Posterior cingulate gyrus (tissue), 11 donors: ENCODE results near the gene UPP2.
A peak's percentile ranks its signal among the peaks of the same experiment; 100 is the strongest.

Experiments
- DNase-seq, 10 donors: peaks; one replicate each; pipeline versions ENCODE4 v3.0.0 to v3.0.0-alpha.2; 2020 to 2021; ENCODE audit warnings: mixed read lengths in 3 of 10
- intact Hi-C: fragments of 100-400 bp; cut with DNase I; formaldehyde crosslinking; loops from one replicate; pipeline ENCODE4 v1.15.1; 2023

The UPP2 gene

GRCh38 chr2:158135096-158135495 is 33.4 kb downstream of the UPP2 start:
- intact Hi-C loops, result no loop called here
- DNase-seq, result no peak

- DNase-seq, result peak in 3 of 10 donors; percentile 18 to 70 (median 34)
- intact Hi-C loops, result no loop called here
Observed at GRCh38 chr2:158138255-158138654, 36.6 kb downstream of the UPP2 start.

DNA sequence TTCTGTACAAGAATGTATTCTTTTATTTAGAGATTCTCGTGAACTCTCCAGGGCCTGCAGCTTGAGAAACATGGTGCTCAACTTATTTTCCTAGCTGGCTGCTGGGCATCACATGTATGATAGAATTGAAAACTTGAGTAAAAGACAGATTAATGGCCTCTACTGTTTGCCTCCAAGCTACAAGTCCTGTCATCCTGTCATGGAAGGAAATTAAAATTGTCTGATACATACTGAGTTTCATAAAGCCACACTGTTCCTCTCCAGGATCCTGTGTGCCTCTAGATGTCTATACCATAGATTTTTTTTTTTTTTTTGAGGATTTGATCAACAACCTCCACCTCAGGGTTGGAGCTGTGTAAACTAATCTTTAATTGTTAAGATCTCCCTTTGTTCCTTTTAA is 38.5 kb downstream of the UPP2 start:
- intact Hi-C loops, result no loop called here
- DNase-seq, result no peak

DNA sequence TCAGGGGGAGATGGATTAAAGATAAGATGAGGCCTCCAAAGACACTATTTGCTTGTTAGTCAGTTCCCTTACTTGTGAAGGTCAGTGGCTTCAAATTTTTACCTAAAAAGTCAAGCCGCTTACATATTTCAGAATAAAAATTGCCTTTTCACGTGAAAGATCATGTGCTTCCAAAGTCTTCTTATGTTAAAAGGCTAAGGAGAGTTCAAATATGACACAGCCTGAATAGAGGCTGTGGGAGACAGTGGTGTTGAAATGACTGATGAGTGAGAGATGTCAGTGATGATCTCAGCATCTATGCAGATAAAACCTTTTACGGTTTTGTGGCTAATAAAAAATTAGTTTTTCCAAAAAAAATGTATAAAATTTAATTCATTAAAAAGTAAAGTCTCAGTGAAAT is 40.5 kb downstream of the UPP2 start:
- DNase-seq, result no peak
- intact Hi-C loops, result no loop called here

DNA sequence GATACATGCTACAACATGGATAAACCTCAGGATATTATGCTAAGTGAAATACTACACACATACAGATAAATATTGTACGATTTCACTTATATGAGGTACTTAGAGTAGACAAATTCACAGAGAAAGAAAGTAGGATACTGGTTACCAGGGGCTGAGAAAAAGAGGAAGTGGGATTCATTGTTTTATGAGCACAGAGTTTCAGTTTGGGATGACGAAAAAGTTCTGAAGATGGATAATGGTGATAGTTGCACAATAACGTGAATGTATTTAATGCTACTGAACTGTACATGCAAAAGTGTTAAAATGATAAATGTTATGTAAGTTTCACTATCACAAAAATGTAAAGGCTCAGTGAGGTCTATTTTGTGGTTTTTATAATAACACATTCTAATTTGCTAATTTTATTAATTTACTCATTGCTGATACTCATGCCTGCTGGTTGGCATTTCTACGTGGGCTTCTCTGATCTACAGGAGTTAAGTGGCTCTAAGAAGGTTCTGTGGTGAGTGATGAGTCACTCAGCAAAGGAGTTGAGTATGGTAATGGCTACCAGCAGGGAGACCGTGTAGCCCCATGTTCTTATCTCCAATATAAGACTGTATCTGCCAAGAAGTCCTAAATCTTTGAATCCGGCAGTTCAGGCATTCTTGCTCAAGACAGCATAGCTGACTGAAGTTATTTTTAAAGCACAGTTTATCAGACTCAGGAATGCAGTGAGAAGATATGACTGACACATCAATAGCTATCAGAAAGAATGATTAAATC is 41.1 kb downstream of the UPP2 start:
- intact Hi-C loops, result no loop called here
- DNase-seq, result no peak

DNA sequence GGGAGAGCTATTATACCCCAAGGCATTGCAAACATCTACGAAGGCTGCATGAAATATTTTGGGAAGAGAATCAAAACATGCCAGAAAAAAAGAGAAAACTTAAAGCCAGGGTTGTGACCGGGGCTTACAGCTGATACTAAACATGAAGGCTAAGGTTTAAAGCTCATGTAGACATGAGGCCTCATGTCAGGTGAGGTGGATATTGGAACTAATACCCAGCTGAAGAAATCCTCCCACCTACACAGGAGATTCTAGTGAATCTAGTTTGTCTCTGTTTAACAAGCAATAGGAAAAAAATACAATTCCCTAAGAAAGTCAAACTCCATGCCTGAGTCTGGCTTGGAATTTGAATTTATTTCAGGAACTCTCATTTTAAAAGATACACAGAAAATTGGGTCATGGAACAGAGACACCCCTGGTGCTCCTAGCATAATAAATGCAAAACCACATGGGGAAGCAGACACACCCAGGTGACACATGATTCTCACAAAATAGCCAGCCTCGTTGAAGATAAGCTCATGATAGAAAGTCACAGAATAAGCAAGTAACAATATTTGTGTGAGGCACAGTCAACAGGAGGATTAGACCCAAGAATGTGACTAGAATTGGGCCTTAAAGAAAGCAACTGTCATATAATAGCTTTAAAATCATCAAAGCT is 42.2 kb downstream of the UPP2 start:
- DNase-seq, result no peak
- intact Hi-C loops, result no loop called here

- intact Hi-C loops, result no loop called here
- DNase-seq, result no peak
Observed at GRCh38 chr2:158144914-158145625, 43.4 kb downstream of the UPP2 start.

GRCh38 chr2:158153270-158154015 is 51.8 kb downstream of the UPP2 start:
- DNase-seq, result no peak
- intact Hi-C loops, result no loop called here

- DNase-seq, result no peak
- intact Hi-C loops, result no loop called here
Observed at GRCh38 chr2:158154596-158154995, 52.9 kb downstream of the UPP2 start.

- intact Hi-C loops, result no loop called here
Observed at GRCh38 chr2:158172719-158173118, 71.0 kb downstream of the UPP2 start.

DNA sequence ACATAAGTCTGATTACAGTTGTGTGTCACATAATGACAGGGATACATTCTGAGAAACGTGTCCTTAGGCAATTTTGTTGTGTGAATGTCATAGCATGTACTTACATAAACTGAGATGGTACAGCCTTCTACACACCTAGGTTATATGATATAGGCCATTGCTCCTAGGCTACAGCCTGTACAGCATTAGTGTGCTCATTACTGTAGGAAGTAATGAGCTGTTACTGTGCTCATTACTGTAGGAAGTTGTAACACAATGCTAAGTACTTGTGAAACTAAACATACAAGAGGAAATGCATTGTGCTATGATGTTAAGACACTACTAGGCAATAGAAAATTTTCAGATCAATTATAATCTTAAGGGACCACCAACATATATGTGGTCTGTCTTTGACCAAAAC is 72.8 kb downstream of the UPP2 start:
- intact Hi-C loops, result no loop called here
- no peak for DNase-seq

More at GRCh38 chr2:158172719-158173118, 71.0 kb downstream of the UPP2 start:
- no peak for DNase-seq

DNA sequence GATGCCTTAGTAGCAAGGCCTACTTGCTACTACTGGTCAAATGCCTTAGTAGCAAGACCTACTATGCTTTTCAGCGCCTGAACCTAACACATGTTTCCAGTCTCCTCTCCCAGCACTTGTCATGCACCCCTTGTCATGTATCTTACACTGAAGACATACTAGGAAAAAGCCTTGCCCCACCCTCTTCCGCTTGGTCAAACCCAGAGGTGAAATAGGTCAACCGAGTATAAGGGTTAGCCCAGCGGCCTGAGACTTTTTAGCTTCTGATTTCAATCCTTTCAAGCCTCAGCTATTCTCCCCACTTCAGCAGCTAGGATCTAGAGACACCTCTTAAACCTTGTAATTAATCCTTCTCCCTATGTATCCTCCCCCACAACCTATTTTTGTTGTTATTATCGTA is 73.3 kb downstream of the UPP2 start:
- DNase-seq, result no peak
- intact Hi-C loops, result no loop called here

DNA sequence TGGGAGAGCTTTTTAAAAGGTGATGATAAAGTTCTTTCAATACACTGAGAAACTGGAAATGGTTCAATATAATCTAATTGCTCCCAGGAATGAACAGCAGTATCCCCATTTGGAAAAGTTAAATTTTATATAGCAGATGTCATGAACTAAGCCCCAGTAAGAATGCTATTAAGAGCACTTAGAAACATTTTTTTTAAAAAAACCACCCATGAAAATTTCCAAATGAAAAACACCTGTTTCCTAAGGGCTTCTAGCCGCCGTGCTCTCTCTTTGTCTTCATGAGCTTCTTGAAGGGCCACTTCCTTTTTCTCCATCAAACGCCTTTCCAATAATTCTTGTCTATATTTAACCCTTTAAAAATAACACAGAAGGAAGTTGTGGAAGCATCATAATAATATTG is 77.0 kb downstream of the UPP2 start:
- intact Hi-C loops, result no loop called here

GRCh38 chr2:158179660-158180059 is 78.0 kb downstream of the UPP2 start:
- intact Hi-C loops, result loop anchor here (5.0 kb wide), 2 partner anchors 278 to 573 kb away; partner anchors contain the start of genes CCDC148 and PKP4
- no peak for DNase-seq

More for the DNA sequence above, 77.0 kb downstream of the UPP2 start:
- DNase-seq, result no peak

DNA sequence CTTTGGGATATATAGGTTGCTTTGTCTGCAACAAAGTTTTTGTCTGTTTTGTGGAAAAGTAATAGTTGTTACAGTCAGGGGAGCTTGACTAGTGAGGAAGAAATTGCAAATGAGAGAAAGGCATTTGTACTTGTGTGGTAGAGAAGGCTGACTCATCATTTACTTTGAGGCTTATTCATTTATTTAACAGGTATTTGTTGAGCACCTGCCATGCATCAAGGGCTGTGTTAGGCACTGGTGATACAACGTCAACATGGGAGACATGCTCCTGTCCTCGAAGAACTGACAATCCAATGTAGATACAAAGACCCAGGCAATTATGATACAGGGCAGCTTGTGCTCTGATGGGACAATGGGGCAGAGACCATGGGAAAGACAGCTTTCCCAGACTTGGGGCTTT is 79.5 kb downstream of the UPP2 start:
- intact Hi-C loops, result loop anchor here (5.0 kb wide), 2 partner anchors 276 to 571 kb away; partner anchors contain the start of genes CCDC148 and PKP4
- no peak for DNase-seq

- no peak for DNase-seq
- intact Hi-C loops, result loop anchor here (5.0 kb wide), 2 partner anchors 275 to 570 kb away; partner anchors contain the start of genes CCDC148 and PKP4
Observed at GRCh38 chr2:158182676-158183295, 81.1 kb downstream of the UPP2 start.

- DNase-seq, result peak in 3 of 10 donors; percentile 8 to 40 (median 36)
- intact Hi-C loops, result loop anchor here (5.0 kb wide), 2 partner anchors 273 to 568 kb away; partner anchors contain the start of genes CCDC148 and PKP4
Observed at GRCh38 chr2:158184001-158184400, 82.3 kb downstream of the UPP2 start.

DNA sequence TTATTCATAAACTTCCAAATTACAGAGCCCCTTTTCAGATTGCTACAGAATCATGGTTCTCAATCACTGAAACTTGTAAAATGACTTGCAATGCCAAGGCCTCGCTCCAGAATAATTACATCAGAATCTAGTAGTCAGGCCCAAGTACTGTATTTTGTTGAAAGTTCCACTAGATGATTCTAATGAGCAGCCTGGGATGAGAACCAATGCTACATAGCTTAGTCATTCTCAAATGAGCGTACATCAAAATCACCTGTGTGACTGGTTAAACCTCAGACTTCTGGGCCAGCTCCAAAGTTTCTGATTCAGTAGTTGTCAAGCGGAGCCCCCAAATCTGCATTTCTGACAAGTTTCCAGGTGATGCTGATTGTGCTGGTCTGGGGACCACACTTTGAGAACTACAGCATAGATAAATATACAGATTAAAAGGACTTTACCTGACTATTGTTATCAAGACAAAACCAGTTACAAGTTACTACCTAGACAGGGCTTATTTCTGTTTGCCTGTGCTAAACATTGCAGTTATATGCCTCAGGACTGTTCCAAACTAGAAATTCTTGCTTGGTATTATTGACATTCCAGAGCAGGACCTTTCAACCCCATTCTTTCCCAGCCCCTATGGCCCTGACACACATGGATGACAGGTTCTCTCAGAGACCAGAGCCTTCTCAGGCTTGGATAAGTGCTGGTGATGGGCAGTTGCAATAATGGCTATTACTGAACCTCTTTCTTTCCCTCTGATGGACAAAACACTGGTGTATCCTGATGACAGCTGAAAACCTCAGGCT is 83.1 kb downstream of the UPP2 start:
- DNase-seq, result no peak
- intact Hi-C loops, result loop anchor here (5.0 kb wide), 2 partner anchors 273 to 568 kb away; partner anchors contain the start of genes CCDC148 and PKP4
